GM18517 (cell line): ENCODE results near the gene KPNA1.
"Not testable (repeated sequence)": the region's sequence is repeated elsewhere in the genome, so short reads cannot be mapped to it uniquely, and the experiment has no call there.

Experiments
- ATAC-seq: cut with Tn5 transposase; IDR thresholded peaks from one replicate; pipeline ENCODE4 v1.9.1; 2021; ENCODE audit warnings: mild to moderate bottlenecking, moderate library complexity; ENCODE audit not compliant: unreplicated experiment

KPNA1 gene

DNA sequence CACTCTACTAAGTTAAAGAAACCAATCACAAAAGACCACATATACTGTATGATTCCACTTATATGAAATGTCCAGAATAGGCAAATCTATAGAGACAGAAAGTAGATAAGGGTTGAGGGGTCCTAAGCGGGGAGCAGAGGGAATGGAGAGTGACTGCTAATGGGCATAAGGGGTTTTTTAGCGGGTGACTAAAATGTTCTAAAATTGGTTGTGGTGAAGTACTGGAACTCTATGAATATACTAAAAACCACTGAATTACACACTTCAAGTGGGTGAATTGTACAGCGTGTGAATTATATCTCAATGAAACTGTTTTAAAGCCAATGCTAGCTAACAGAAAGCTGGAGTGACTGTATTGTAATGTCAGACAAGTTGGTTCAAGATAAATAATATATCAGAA lies 33.3 kb downstream of the KPNA1 start:
- no peak for ATAC-seq

DNA sequence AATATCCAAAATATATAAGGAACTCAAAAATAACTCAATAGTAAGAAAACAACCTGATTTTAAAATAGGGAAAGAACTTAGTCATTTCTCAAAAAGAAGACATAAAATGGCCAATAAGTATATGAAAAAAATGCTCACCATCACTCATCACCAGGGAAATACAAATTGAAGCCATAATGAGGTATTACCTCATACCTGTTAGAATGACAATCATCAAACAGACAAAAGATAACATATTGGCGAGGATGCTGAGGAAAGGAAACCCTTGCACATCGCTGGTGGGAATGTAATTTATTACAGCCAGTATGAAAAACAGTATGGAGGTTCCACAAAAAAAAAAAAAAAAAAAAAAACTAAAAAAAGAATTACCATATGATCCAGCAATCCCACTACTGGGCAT lies 38.2 kb downstream of the KPNA1 start:
- no peak for ATAC-seq

GRCh38 chr3:122475316-122475715 lies 39.4 kb downstream of the KPNA1 start:
- ATAC-seq: no peak

DNA sequence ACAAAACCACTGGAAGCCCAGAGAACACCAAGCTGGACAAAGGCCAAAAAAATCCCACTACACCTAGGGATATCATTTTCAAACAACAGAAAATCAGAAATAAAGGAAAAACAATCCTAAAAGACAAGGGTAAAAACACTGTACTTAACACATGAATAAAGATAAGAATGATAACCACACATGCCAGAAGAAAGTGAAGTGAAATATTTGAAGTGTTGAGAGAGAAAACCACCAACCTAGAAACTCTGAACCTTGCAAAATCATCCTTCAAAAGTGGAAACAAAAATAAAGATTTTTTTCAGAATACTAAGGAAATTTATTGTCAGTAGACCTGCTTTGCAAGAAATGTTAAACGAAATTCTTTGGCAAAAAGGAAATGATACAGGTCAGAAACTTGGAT lies 45.1 kb downstream of the KPNA1 start:
- ATAC-seq: no peak

DNA sequence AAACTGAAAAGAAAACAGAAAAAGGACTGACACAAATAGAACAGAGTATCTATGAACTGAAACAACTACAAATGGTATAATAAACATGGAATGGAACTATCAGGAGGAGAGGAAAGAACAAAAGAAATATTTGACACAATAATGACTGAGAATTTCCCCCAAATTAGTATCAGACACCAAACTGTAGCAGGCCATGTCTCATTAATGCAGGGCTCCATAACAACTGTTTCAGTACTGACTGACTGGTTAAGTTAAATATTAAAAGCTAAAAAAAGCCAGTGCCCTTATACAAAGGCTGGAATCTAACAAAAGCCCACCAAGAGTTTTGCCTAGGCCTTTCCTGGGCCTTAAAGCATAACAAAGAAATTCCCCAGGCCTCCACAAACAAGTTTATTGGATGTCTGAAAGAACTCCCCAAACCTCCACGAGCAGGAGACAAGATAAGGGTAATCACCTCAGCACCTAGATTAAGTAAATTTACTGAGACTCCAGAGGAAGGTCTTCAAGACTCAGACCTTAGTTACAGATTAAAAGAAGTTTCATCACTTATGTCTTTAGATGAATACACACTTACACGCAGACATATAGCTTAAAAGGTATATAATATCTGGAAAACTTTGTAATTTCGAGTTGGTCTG lies 45.7 kb downstream of the KPNA1 start:
- peak; percentile 57 for ATAC-seq

- ATAC-seq: no peak
These were observed 48.0 kb downstream of the KPNA1 start for GRCh38 chr3:122466701-122467240.

GRCh38 chr3:122464659-122465058 lies 50.1 kb downstream of the KPNA1 start:
- ATAC-seq: no peak

- no peak for ATAC-seq
These were observed 52.3 kb downstream of the KPNA1 start for GRCh38 chr3:122462406-122462805.

DNA sequence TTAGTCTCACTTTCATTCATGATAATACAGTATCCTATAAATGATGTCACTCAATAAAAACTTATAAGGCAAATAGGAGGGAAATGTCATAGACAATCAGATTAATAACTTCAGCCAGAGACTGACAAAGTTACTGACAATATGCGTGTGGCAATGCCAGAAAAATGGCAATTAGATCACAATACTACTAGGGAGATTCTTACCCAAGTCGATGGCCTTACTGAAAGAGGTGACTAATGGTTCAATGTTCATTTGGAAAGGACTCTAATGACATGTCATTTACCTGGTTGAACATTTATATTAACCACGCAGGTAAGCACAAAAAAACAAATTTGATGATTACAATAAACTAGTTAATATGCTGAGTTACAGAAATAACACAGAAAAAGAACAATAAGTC lies 52.9 kb downstream of the KPNA1 start:
- ATAC-seq: no peak

DNA sequence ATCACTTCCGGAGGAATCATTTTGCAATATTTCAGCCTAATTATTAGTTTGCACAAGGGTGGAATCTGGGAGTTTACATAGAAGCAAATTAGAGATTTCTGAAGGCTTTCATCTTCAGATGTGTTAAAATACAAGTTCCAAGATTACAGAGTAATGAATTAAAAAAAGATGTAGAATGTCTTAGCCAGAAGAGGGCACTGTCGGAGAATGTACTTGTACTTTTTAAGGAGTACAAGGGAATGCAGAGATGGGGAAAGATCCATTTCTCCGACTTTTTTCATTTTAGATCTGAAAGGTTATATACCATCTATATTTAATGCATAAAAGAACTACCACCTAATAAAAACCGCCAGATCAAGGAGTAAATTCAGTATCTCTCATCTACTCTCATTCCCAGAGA lies 55.7 kb downstream of the KPNA1 start:
- ATAC-seq: no peak

- ATAC-seq: no peak
These were observed 57.0 kb downstream of the KPNA1 start for GRCh38 chr3:122457706-122458105.

DNA sequence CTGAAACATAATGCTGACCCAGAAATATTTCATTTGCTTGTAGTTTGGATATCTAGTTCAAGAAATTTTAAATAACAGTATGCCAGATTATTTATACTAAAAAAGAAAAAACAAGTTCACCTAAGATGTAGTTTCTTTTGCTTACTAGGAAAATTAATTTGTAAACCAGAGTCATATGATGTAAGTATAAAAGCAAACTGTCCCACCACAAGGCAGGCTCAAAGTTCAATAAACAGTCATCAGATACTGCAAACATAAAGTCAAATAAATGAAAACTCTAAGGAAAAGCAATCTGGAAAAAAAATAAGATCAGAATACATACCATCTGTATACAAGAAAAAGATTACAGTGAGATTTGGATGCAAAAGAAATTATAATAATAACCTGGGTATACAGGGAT lies 58.7 kb downstream of the KPNA1 start:
- ATAC-seq: no peak

DNA sequence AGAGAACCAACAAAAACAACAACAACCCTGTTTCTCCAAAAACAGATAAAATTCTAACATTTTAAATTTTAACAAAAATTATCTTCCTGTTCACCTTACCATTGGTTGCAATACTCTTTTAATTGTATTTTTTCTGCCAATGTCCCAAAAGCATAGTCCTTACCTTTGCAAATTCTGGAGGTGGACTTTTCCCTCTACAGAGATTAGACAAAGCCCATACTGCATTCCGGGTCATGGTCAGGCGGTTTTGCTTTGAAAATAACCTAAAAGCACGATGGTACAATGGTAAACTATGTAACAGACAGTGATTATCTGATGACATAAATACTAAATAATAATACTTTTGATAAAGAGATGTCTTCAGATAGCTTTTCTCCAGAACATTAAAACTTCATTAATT lies 63.4 kb downstream of the KPNA1 start:
- ATAC-seq: no peak

GRCh38 chr3:122448218-122448617 lies 66.5 kb downstream of the KPNA1 start:
- ATAC-seq: not testable (repeated sequence)

- not testable (repeated sequence) for ATAC-seq
These were observed 70.2 kb downstream of the KPNA1 start for GRCh38 chr3:122444491-122444887.

GRCh38 chr3:122443762-122444490 lies 70.8 kb downstream of the KPNA1 start:
- ATAC-seq: not testable (repeated sequence)

GRCh38 chr3:122443090-122443489 lies 71.6 kb downstream of the KPNA1 start:
- ATAC-seq: no peak

DNA sequence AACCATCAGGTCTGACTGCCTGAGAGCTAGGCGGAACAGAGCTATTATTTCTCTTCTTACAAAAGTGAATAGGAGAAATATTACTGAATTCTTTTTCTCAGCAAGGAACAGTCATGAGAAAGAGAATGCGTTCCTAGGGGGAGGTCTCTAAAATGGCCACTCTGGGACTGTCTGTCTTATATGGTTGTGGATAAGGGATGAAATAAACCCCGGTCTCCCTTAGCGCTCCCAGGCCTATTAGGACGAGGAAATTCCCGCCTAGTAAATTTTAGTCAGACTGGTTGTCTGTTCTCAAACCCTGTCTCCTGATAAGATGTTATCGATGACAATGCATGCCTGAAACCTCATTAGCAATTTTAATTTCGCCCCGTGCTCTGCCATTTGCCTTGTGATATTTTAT lies 78.8 kb downstream of the KPNA1 start:
- no peak for ATAC-seq

DNA sequence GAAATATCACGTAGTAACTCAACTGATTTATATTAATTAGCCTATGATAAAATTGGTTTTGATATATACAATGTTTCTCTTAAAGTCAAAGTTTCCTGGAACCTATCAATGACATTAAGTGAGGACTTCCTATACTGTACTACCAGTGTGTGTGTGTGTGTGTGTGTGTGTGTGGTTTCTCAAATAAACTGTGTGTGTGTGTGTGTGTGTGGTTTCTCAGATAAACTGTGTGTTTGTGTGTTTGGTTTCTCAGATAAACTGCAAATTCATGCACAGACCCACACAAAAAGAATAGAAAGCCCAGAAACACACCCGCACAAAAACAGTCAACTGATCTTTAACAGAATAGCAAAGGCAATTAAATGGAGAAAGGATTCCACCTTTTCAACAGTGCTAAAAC lies 84.4 kb downstream of the KPNA1 start:
- no peak for ATAC-seq

DNA sequence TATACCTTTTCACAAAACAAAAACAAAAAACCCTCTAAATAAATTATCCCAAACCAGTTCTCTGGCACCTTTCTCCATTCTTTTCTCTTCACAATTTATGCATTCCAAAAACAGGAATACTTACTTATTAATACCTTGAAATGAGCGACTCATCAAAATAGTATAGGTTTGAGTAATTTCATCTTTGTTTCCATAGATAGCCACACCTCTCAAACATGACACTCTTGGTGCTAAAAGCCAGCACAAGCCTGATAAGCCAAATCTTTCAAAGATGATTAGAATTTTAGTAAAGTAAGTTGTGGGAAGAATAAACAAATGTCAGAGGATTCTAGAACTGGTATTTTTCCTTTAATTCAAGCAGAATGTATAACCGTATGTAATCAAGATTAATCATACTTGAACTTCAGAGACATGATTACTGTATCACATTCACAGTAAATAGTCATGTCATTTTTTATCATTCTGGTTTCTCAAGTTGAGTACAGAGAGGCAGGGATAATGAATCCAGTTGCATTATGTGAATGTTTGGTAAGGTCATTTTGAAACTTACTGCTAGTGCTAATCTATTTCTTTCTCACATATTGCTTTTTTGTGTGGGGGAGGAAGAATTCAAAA lies 86.8 kb downstream of the KPNA1 start:
- no peak for ATAC-seq

- no peak for ATAC-seq
These were observed 92.9 kb downstream of the KPNA1 start for GRCh38 chr3:122421836-122422235.

- no peak for ATAC-seq
These were observed 93.6 kb downstream of the KPNA1 start for GRCh38 chr3:122421101-122421500.
